Uterus (tissue), 2 donors: ENCODE results near the gene MPL.

Experiments used
- POLR2A ChIP-seq, 2 donors: fragments of 450-650 bp; IDR thresholded peaks; one replicate each; pipeline ENCODE4 v1.6.1; 2016; ENCODE audit warnings: antibody characterized with exemption in 2 of 2, mild to moderate bottlenecking in 1 of 2, moderate library complexity in 1 of 2
- TF ChIP-seq, protein P1 (sequence below), 4 experiments: fragments of 200-600 bp in 2 of 4; fragments of 450-650 bp in 2 of 4; sonication (generic) in 2 of 4; IDR thresholded peaks; one replicate each; pipeline ENCODE4 v1.5.1; 2016 to 2019; ENCODE audit warnings: antibody characterized with exemption in 4 of 4, mild to moderate bottlenecking in 2 of 4, moderate library complexity in 1 of 4

DNA sequence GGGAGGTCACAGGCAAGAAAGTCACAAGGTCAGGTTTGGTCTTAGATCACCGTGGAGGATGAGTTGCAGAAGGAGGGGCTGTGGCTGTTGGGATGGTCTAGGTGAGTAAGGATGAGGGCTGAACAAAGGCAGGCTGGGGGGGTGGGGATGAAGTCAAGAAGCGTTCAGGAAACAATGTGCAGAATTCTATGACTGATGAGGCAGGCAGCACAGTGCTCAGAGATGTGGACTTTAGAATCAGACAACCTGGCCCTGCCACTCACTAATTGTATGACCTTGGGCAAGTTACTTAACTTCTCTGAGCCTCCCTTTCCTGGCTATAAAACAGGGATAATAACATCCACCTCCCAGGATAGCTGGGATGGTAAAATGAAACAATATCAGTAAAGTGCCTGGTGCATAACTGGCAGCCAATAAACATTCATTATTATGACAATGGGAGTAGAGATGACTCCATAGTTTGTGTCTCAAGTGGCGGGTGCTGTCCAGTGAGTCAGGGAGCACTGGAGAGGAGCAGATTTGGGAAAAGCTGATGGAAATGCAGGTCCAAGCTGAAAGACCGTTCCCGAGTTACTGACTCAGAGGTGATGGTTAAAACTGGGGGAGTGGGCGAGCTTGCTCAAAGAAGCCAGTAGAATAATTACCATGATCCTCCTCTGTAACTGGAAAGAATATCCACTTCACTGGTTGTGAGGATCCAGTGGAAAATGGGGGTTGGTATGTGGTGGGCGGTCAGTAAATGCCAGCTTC is 34.7 kb upstream of the MPL start:
- TF ChIP-seq, protein P1, sequence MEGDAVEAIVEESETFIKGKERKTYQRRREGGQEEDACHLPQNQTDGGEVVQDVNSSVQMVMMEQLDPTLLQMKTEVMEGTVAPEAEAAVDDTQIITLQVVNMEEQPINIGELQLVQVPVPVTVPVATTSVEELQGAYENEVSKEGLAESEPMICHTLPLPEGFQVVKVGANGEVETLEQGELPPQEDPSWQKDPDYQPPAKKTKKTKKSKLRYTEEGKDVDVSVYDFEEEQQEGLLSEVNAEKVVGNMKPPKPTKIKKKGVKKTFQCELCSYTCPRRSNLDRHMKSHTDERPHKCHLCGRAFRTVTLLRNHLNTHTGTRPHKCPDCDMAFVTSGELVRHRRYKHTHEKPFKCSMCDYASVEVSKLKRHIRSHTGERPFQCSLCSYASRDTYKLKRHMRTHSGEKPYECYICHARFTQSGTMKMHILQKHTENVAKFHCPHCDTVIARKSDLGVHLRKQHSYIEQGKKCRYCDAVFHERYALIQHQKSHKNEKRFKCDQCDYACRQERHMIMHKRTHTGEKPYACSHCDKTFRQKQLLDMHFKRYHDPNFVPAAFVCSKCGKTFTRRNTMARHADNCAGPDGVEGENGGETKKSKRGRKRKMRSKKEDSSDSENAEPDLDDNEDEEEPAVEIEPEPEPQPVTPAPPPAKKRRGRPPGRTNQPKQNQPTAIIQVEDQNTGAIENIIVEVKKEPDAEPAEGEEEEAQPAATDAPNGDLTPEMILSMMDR (IDR thresholded peaks at IDR 0.05) = no peak
- TF ChIP-seq POLR2A (IDR thresholded peaks at IDR 0.05) = no peak
